Epithelial cell of esophagus (primary cell): ENCODE results near the gene WDFY4.

Experiments used
- DNase-seq: peaks from one replicate; pipeline ENCODE4 v3.0.0; 2010; ENCODE audit warnings: low read depth
- H3K4me3 ChIP-seq: 2 replicates; pipeline ENCODE4 v1.5.1; 2011; ENCODE audit warnings: mild to moderate bottlenecking, low read length, control low read depth
- TF ChIP-seq, protein P1 (sequence below): IDR thresholded peaks from 2 replicates; pipeline ENCODE4 v1.5.1; 2011; ENCODE audit warnings: low read depth, mild to moderate bottlenecking, low read length, control low read depth, inconsistent platforms; ENCODE audit not compliant: insufficient read depth; ENCODE audit errors: missing control alignments

The WDFY4 gene

DNA sequence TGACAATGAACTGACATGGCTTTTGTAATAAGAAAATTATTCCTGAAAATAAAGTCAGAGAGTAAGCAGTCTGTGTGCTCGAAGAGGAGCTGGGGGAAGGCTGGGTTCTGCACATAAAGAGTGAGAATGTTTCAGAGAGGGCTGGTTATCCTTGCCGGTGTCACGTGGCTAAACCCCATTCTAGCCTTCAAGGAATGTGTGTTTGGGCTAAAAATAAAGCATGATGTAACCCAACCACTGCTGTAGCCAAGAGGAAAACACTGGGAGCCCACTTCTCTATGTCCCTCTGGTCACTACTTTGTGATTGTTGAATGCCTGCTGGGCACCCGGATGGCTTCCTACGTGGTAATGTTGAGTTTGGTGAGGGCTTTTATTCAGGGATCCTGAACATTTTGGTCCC lies 23.5 kb downstream of the WDFY4 start:
- H3K4me3 ChIP-seq: no peak overlapping the region
- TF ChIP-seq, protein P1, sequence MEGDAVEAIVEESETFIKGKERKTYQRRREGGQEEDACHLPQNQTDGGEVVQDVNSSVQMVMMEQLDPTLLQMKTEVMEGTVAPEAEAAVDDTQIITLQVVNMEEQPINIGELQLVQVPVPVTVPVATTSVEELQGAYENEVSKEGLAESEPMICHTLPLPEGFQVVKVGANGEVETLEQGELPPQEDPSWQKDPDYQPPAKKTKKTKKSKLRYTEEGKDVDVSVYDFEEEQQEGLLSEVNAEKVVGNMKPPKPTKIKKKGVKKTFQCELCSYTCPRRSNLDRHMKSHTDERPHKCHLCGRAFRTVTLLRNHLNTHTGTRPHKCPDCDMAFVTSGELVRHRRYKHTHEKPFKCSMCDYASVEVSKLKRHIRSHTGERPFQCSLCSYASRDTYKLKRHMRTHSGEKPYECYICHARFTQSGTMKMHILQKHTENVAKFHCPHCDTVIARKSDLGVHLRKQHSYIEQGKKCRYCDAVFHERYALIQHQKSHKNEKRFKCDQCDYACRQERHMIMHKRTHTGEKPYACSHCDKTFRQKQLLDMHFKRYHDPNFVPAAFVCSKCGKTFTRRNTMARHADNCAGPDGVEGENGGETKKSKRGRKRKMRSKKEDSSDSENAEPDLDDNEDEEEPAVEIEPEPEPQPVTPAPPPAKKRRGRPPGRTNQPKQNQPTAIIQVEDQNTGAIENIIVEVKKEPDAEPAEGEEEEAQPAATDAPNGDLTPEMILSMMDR: no peak
- DNase-seq: no peak

DNA sequence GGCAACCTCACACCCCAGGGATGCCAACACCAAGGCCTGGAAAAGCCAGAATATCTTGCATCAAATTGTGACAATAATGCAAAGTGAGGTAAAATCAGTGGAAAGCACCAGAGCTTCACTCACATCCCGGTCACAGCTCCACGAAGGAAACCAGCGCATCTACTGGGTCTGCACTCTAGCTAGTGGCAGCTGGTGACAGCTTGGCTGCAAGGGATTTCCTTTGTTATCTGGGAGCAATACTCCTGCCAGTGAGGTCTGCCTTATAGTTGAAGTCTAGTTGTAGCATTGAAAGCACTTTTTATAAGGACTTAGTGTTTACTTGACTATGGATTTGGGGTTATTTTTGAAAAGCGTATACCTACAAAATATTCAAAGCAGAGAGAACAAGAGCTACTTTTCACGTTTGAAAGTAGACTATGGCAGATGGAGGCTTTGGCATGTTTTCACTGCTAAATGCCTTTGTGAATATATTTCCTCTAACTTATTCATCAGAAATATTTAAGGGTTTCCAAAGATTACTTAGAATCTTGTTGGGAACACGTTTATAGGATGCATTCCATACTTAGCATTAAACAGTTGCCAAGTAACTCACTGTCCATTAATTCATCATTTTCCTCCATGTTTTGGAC lies 26.1 kb downstream of the WDFY4 start:
- TF ChIP-seq, protein P1: no peak
- DNase-seq: no peak
- no peak overlapping the region for H3K4me3 ChIP-seq

DNA sequence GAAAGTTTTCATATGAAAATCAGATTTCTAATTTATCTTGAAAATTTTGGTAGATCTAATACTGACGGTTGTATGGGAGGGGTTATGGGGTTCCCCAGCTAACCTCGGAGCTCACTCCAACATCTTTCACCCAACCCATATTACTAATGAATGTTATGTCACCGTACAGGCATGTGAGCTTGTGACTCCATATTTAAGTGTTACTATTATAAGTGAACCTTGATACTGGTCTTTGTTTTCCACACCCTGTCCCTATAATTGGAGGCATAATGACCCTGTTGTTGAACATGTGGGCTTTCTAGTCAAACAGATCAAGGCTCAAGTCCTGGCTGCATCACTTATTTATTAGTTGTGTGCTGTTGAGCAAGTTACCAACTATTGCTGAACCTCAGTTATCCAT lies 27.2 kb downstream of the WDFY4 start:
- no peak overlapping the region for H3K4me3 ChIP-seq
- TF ChIP-seq, protein P1: no peak
- no peak for DNase-seq

DNA sequence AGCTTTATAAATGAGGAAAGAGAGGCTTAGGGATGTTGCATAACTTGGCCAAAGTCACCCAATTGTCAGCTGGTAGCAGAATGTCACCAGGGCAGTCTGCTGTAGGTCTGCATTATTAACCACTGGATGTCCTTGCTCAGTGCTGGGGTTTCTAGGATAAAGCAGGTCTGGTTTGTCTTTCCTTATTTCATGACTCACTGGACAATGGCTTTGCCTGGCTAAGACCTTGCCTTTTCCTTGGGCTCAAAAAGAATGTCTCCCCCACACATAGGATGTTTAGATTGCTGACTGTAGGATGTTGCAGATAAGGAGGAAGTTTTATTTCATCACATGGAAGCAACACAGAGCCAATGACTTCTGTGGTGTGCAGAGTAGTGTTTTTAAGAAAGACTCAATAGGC lies 29.4 kb downstream of the WDFY4 start:
- H3K4me3 ChIP-seq: no peak overlapping the region
- no peak for DNase-seq
- TF ChIP-seq, protein P1: no peak

DNA sequence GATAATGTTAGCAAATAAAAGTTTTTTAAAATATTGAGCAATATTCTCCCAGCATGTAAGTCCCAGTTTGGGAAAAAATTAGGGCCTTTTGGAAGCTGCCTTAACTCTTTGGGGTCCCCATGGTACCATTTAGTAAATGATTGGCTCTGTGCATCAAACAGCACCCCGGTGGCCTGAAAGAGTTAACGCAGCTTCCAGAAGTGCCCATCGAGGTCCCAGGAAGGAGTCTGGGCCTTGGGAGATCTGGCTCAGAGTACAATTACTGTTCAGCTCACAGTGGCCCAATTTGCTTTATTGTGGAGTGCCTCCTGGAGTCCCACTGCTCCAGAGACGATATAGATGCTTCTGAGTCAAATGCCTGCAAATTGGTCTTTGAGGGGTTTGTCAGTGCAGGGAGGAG lies 31.7 kb downstream of the WDFY4 start:
- TF ChIP-seq, protein P1: no peak

GRCh38 chr10:48720611-48721010 lies 35.9 kb downstream of the WDFY4 start:
- TF ChIP-seq, protein P1: no peak
- no peak overlapping the region for H3K4me3 ChIP-seq
- no peak for DNase-seq

More for the DNA sequence above, 31.7 kb downstream of the WDFY4 start:
- DNase-seq: no peak
- H3K4me3 ChIP-seq: no peak overlapping the region
